Muscle of leg (tissue), 11 donors: Measurements from ENCODE around the gene SMARCB1. TPM values are rescaled to one million over a fixed set of nuclear protein-coding genes. Genes with fewer than 3 reads are reported as not detected.

Experiments used
- DNase-seq: peaks from one replicate; pipeline ENCODE4 v3.0.0; 2013
- H3K27ac ChIP-seq: one replicate; pipeline ENCODE4 v1.5.1; 2013; ENCODE audit warnings: mild to moderate bottlenecking, low read length, control low read depth
- H3K27me3 ChIP-seq: one replicate; pipeline ENCODE4 v1.6.1; 2013; ENCODE audit warnings: low read length; ENCODE audit not compliant: control insufficient read depth, insufficient read depth
- H3K36me3 ChIP-seq: one replicate; pipeline ENCODE4 v1.6.1; 2013; ENCODE audit warnings: low read length; ENCODE audit not compliant: control insufficient read depth, insufficient read depth
- H3K4me1 ChIP-seq: one replicate; pipeline ENCODE4 v1.6.1; 2013; ENCODE audit warnings: low read length; ENCODE audit not compliant: control insufficient read depth, insufficient read depth
- H3K4me3 ChIP-seq: one replicate; pipeline ENCODE4 v1.5.1; 2013; ENCODE audit warnings: low read length, control low read depth
- H3K9me3 ChIP-seq: replicated peaks from 2 replicates; pipeline ENCODE4 v1.6.1; 2013; ENCODE audit warnings: low read depth, low read length; ENCODE audit not compliant: control insufficient read depth
- WGBS: methylation state at CpG from one replicate; pipeline ENCODE4 v1.1.5; 2013; ENCODE audit warnings: missing lambda C conversion rate; ENCODE audit not compliant: insufficient coverage; 5-methylcytosine and 5-hydroxymethylcytosine counted together
- polyA plus RNA-seq, 8 donors: library from polyadenylated mRNA; unstranded; fragments of 120-200 nt; gene quantifications; one replicate each; pipeline versions ENCODE4 v1.2.1 to v1.2.3, GENCODE V29; 2013; ENCODE audit warnings: inconsistent platforms in 1 of 8, low replicate concordance in 1 of 8; ENCODE audit not compliant: insufficient read length in 8 of 8, insufficient read depth in 1 of 8
- total RNA-seq: library from RNA; stranded (reverse); fragments of 120-200 nt; gene quantifications from one replicate; pipeline ENCODE4 v1.2.4, GENCODE V29; 2013

SMARCB1 gene
- total and polyA plus RNA-seq, 9 donors, result 43.0 to 114 (median 82.7) TPM

DNA sequence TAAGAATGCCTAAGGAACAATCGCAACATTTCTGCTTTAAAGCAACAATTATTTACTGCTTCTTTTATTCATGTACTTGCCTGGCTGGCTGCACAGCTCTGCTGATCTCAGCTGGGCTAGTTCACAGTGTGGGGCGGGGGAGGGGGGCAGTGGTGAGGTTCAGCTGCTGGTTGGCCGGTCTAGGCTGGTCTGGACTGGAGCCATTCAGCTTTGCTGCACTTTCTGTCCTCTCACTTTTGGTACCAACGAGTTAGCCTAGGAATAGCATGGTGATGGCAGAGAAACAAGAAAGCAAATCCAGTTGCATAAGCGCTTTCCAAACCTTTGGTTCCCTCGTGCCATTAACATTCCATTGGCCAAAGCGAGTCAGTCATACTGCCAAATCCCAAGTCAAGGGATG lies 91.5 kb downstream of the SMARCB1 start:
- Histone ChIP-seq H3K9me3 (no peaks in the 10 kb centered on the region), H3K36me3 (peaks cover 15% of the 10 kb centered on the region), H3K4me3 (no peak overlapping the region), H3K27me3 (no peaks in the 10 kb centered on the region), H3K4me1 (no peaks in the 10 kb centered on the region), H3K27ac (no peak overlapping the region)
- WGBS, result 50% methylated on average over 1 of the region's 7 CpGs
- no peak for DNase-seq

DNA sequence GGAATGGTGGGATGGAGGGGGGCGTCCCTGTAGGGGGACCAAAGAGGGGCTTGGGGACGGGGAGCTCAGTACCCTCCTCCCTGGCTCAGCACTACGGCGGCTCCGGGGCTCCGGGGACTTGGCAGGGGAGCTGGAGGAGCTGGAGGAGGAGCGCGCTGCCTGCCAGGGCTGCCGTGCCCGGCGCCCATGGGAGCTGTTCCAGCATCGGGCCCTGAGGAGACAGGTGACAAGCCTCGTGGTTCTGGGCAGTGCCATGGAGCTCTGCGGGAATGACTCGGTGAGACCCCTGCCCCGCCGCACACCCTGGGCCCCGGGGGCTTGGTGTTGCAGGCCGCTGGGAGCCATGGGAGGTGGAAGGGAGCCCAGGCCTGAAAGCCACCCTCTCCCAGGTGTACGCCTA lies 95.6 kb downstream of the SMARCB1 start:
- DNase-seq, result no peak
- H3K27ac ChIP-seq, result no peak overlapping the region
- no peaks in the 10 kb centered on the region for H3K9me3 ChIP-seq
- no peaks in the 10 kb centered on the region for H3K4me1 ChIP-seq
- WGBS, result 87% methylated on average over 20 of the region's 20 CpGs
- no peaks in the 10 kb centered on the region for H3K27me3 ChIP-seq
- H3K36me3 ChIP-seq, result peaks cover 6% of the 10 kb centered on the region
- H3K4me3 ChIP-seq, result no peak overlapping the region

DNA sequence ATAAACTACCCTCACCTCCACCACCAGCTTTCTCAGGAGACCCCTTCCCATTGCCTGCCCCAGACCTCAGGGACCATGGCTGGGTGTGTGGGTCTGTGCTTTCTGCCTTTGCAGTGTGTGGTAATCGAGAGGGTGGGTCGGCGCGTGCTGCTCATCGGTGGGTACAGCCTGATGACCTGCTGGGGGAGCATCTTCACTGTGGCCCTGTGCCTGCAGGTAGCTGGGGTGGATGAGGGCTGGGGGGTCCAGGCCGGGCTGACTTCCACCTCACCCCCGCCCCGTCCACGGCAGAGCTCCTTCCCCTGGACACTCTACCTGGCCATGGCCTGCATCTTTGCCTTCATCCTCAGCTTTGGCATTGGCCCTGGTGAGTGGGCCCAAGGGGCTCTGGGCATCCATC lies 96.9 kb downstream of the SMARCB1 start:
- no peaks in the 10 kb centered on the region for H3K4me1 ChIP-seq
- no peak overlapping the region for H3K4me3 ChIP-seq
- H3K36me3 ChIP-seq, result no peaks in the 10 kb centered on the region
- H3K27me3 ChIP-seq, result no peaks in the 10 kb centered on the region
- no peak for DNase-seq
- no peaks in the 10 kb centered on the region for H3K9me3 ChIP-seq
- no CpG with 5 or more reads among the region's 9 CpGs for WGBS
- H3K27ac ChIP-seq, result no peak overlapping the region

DNA sequence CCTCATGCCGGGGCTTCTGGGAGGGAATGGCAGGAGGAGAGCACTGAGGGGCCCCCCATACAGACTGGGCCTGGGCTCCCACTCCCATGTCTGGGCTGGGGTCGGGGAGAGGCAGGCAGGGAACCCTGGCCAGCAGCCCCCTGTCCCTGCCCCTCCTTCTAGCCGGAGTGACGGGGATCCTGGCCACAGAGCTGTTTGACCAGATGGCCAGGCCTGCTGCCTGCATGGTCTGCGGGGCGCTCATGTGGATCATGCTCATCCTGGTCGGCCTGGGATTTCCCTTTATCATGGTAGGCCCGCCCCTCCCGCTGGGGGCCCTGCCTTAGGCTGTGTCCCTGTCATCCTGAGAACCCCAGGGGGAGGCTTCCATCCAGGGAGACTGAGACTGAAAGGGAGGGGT lies 97.4 kb downstream of the SMARCB1 start:
- DNase-seq, result no peak
- Histone ChIP-seq H3K9me3 (no peaks in the 10 kb centered on the region), H3K4me1 (no peaks in the 10 kb centered on the region), H3K27me3 (no peaks in the 10 kb centered on the region), H3K4me3 (no peak overlapping the region), H3K36me3 (no peaks in the 10 kb centered on the region), H3K27ac (no peak overlapping the region)
- 75% methylated on average over 8 of the region's 9 CpGs for WGBS

Other genes with a start within 250 kb of the SMARCB1 start
- gene IGLL1, start 206.7 kb upstream of the SMARCB1 start, total RNA-seq, result 0.13 TPM
- gene IGLL1, start 206.7 kb upstream of the SMARCB1 start, polyA plus RNA-seq, result 1 to 10 TPM in 2 of 8 donors, under 1 TPM in 6; 0.32 to 1.7 (median 0.85) TPM
- gene DRICH1, start 154.6 kb upstream of the SMARCB1 start, total RNA-seq, result 0.71 TPM
- 1 to 10 TPM in 1 of 8 donors, under 1 TPM in 7; 0.43 to 1.1 (median 0.48) TPM for gene DRICH1, start 154.6 kb upstream of the SMARCB1 start, polyA plus RNA-seq
- gene RGL4, start 96.0 kb upstream of the SMARCB1 start, total RNA-seq, result 0.13 TPM
- gene RGL4, start 96.0 kb upstream of the SMARCB1 start, polyA plus RNA-seq, result 1 to 10 TPM in 7 of 8 donors, under 1 TPM in 1; 0.84 to 2.4 (median 1.4) TPM
- gene ZNF70, start 35.9 kb upstream of the SMARCB1 start, total RNA-seq, result 5.2 TPM
- gene ZNF70, start 35.9 kb upstream of the SMARCB1 start, polyA plus RNA-seq, result 1 to 10 TPM; 3.9 to 6.9 (median 4.9) TPM
- 0.40 TPM for gene VPREB3, start 32.5 kb upstream of the SMARCB1 start, total RNA-seq
- 1 to 10 TPM in 5 of 8 donors, under 1 TPM in 2, not detected in 1; 0.60 to 2.1 (median 1.1) TPM for gene VPREB3, start 32.5 kb upstream of the SMARCB1 start, polyA plus RNA-seq
- 0.66 TPM for gene C22orf15, start 24.0 kb upstream of the SMARCB1 start, total RNA-seq
- under 1 TPM; 0.14 to 0.65 (median 0.43) TPM for gene C22orf15, start 24.0 kb upstream of the SMARCB1 start, polyA plus RNA-seq
- 47.8 TPM for gene CHCHD10, start 19.0 kb upstream of the SMARCB1 start, total RNA-seq
- 10 to 100 TPM; 36.7 to 78.7 (median 50.0) TPM for gene CHCHD10, start 19.0 kb upstream of the SMARCB1 start, polyA plus RNA-seq
- 8.9 TPM for gene MMP11, start 14.1 kb upstream of the SMARCB1 start, total RNA-seq
- 10 to 100 TPM in 5 of 8 donors, 1 to 10 TPM in 3; 5.6 to 16.8 (median 12.1) TPM for gene MMP11, start 14.1 kb upstream of the SMARCB1 start, polyA plus RNA-seq
- 0.62 TPM for gene DERL3, start 52.0 kb downstream of the SMARCB1 start, total RNA-seq
- 1 to 10 TPM in 6 of 8 donors, under 1 TPM in 2; 0.76 to 1.8 (median 1.5) TPM for gene DERL3, start 52.0 kb downstream of the SMARCB1 start, polyA plus RNA-seq
- gene SLC2A11, start 70.9 kb downstream of the SMARCB1 start, total RNA-seq, result 6.2 TPM
- gene SLC2A11, start 70.9 kb downstream of the SMARCB1 start, polyA plus RNA-seq, result 1 to 10 TPM; 2.8 to 8.4 (median 6.1) TPM
- 179 TPM for gene MIF, start 107.4 kb downstream of the SMARCB1 start, total RNA-seq
- gene MIF, start 107.4 kb downstream of the SMARCB1 start, polyA plus RNA-seq, result 100 to 1,000 TPM; 123 to 209 (median 180) TPM
- 4.5 TPM for gene GSTT2B, start 174.2 kb downstream of the SMARCB1 start, total RNA-seq
- gene GSTT2B, start 174.2 kb downstream of the SMARCB1 start, polyA plus RNA-seq, result 10 to 100 TPM in 2 of 8 donors, 1 to 10 TPM in 6; 1.4 to 44.5 (median 6.5) TPM
- gene DDTL, start 179.9 kb downstream of the SMARCB1 start, total RNA-seq, result 0.80 TPM
- 1 to 10 TPM; 2.9 to 6.5 (median 4.1) TPM for gene DDTL, start 179.9 kb downstream of the SMARCB1 start, polyA plus RNA-seq
- 70.3 TPM for gene DDT, start 187.5 kb downstream of the SMARCB1 start, total RNA-seq
- gene DDT, start 187.5 kb downstream of the SMARCB1 start, polyA plus RNA-seq, result 10 to 100 TPM; 39.8 to 78.8 (median 58.3) TPM
- gene GSTT2, start 193.2 kb downstream of the SMARCB1 start, total RNA-seq, result 0.18 TPM
- 1 to 10 TPM in 4 of 8 donors, under 1 TPM in 3, not detected in 1; 0.28 to 2.0 (median 1.0) TPM for gene GSTT2, start 193.2 kb downstream of the SMARCB1 start, polyA plus RNA-seq
- gene GSTT4, start 218.5 kb downstream of the SMARCB1 start, total RNA-seq, result not detected
- gene GSTT4, start 218.5 kb downstream of the SMARCB1 start, polyA plus RNA-seq, result under 1 TPM in 1 of 8 donors, not detected in 7; 0.12 TPM
- gene CABIN1, start 224.3 kb downstream of the SMARCB1 start, total RNA-seq, result 24.4 TPM
- 10 to 100 TPM; 25.9 to 38.2 (median 30.1) TPM for gene CABIN1, start 224.3 kb downstream of the SMARCB1 start, polyA plus RNA-seq